Transverse colon (tissue), 4 donors: ENCODE data around the gene RAPGEF1. TPM values are rescaled to one million over a fixed set of nuclear protein-coding genes. Genes with fewer than 3 reads are reported as not detected.

Experiments used
- DNase-seq: peaks from one replicate; pipeline ENCODE4 v3.0.0-alpha.2; 2019
- H3K27ac ChIP-seq, 4 donors: fragments of 200-600 bp; sonication (generic); 2 replicates each; pipeline ENCODE4 v1.5.1; 2016 to 2018; ENCODE audit warnings: inconsistent platforms in 4 of 4
- H3K27me3 ChIP-seq: fragments of 200-600 bp; sonication (generic); 2 replicates; pipeline ENCODE4 v1.5.1; 2017; ENCODE audit warnings: inconsistent platforms
- H3K36me3 ChIP-seq, 4 donors: fragments of 200-600 bp; sonication (generic); 2 replicates each; pipeline ENCODE4 v1.5.1; 2017 to 2019; ENCODE audit warnings: inconsistent platforms in 4 of 4
- H3K4me1 ChIP-seq, 4 donors: fragments of 200-600 bp; sonication (generic); 2 replicates each; pipeline ENCODE4 v1.5.1; 2017 to 2020; ENCODE audit warnings: inconsistent platforms in 4 of 4
- H3K4me3 ChIP-seq, 4 donors: fragments of 200-600 bp; sonication (generic); 1 replicate in 1 of 4; 2 replicates in 3 of 4; pipeline versions ENCODE4 v1.5.1 to v1.6.1; 2017 to 2019; ENCODE audit warnings: inconsistent platforms in 4 of 4
- H3K9me3 ChIP-seq, 2 donors: fragments of 200-600 bp; sonication (generic); 2 replicates each; pipeline ENCODE4 v1.5.1; 2017 to 2019; ENCODE audit warnings: inconsistent platforms in 2 of 2
- EP300 ChIP-seq: sonication (generic); formaldehyde crosslinking; IDR thresholded peaks from one replicate; pipeline ENCODE4 v1.6.1; 2017; ENCODE audit warnings: antibody characterized with exemption, low read depth
- POLR2A ChIP-seq: fragments of 450-650 bp; IDR thresholded peaks from one replicate; pipeline ENCODE4 v1.6.1; 2016; ENCODE audit warnings: antibody characterized with exemption, mild to moderate bottlenecking, moderate library complexity
- POLR2AphosphoS5 ChIP-seq, 3 donors: sonication (generic); formaldehyde crosslinking; IDR thresholded peaks; one replicate each; pipeline ENCODE4 v1.6.1; 2016; ENCODE audit warnings: antibody characterized with exemption in 3 of 3
- WGBS, 2 donors: methylation state at CpG; one replicate each; pipeline ENCODE4 v1.1.5; 2018; ENCODE audit warnings: low coverage in 1 of 2; 5-methylcytosine and 5-hydroxymethylcytosine counted together
- in situ Hi-C, 4 donors: fragments of 200-750 bp; cut with MboI; loops; one replicate each; pipeline versions ENCODE4 v1.15.0 to v1.15.1; 2017; ENCODE audit warnings: low sequenced_read_pairs in 3 of 4, low pct_ligation_motif_present in 1 of 4, low pct_unique_long_range_greater_than_20kb in 1 of 4
- intact Hi-C: fragments of 100-400 bp; cut with DNase I; formaldehyde crosslinking; loops from one replicate; pipeline ENCODE4 v1.15.1; 2023; ENCODE audit warnings: low total_unique reads
- total RNA-seq, 4 donors: library from RNA; depleted of rRNA; stranded (reverse); fragments of >200 nt; gene quantifications; one replicate each; pipeline ENCODE4 v1.1.0, GENCODE V29; 2016
- TF ChIP-seq, protein P1 (sequence below), 5 experiments: fragments of 200-600 bp in 3 of 5; fragments of 450-650 bp in 2 of 5; sonication (generic) in 3 of 5; IDR thresholded peaks; 1 replicate in 2 of 5; 2 replicates in 3 of 5; pipeline ENCODE4 v1.5.1; 2016 to 2017; ENCODE audit warnings: antibody characterized with exemption in 5 of 5, inconsistent platforms in 3 of 5, mild to moderate bottlenecking in 2 of 5, moderate library complexity in 1 of 5

Gene RAPGEF1
- total RNA-seq, 4 donors from 2014 or later = 49.8 to 86.0 (median 55.1) TPM

DNA sequence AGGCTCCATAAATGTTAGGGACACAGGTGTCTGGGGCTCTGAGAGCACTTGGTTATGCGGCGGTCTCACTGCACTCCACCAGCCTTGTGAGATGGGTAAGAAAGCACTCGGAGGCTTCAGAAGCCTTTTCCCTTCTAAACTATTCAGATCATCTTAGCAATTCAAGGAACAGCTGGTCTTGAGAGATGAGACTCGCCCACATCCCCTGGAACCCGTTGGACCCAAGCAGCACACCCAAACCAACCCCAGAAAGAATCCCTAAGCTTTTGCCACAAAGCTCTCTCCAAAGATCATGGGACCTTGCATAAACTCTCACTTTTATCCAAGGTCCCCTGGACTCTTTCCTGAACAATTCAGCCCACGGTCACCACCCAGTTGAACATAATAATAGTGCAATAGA is 90.2 kb downstream of the RAPGEF1 start:
- 93% methylated on average over 6 of the region's 6 CpGs; no CpG with 5 or more reads in 1 of the 2 donors for WGBS, 2 donors
- in situ Hi-C loops = no loop called here

DNA sequence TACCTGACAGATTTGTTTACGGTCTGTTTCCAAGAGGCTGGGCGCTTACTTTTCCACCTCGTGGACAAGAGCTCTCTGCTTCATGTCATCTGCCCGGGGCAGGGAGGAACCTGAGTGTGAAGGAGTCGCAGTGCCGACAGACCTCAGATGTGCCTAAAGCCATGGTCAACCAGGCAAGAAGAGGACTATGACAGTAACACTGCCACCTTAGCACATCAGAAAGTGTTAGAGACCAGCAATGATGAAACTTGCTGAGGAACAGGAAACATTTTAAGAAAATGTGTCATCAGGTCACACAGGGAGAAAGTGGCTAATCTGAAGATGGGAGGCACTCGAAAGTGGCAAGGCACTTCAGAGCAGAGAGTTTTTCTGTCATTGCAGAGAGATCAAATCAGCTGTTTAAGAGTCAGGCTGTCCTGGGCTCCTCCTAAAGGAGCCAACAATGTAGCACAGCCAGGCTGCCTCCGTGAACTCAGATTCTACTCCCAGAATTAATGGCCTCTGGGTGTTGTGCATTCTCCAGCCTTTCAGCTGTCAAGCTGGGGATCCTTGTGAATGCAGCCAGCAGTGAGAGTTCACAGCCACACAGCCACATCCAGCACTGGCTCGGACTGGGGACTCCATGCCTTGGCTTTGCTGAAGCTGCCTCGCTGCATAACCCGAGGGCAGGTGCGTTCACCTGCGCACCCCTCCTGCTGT is 94.6 kb downstream of the RAPGEF1 start:
- intact Hi-C loops (loop anchor here (5.0 kb wide), 1 partner anchor 92 kb away; no protein-coding TSS in a partner anchor), in situ Hi-C loops (no loop called here)
- Histone ChIP-seq H3K27ac (peak overlapping the region in 3 of 4 donors; percentile 19 to 42 (median 42)), H3K27me3 (no peaks in the 10 kb centered on the region), H3K4me1 (peaks cover 15 to 40% (median 32%) of the 10 kb centered on the region in 4 donors), H3K9me3 (no peaks in the 10 kb centered on the region), H3K4me3 (no peak overlapping the region), H3K36me3 (no peaks in the 10 kb centered on the region)
- 62 to 74% methylated on average over 4 to 13 of the region's 13 CpGs for WGBS, 2 donors
- no peak for DNase-seq
- TF ChIP-seq POLR2AphosphoS5 (IDR thresholded peaks at IDR 0.05) = peak in 2 of 3 donors; percentile 19 to 24
- TF ChIP-seq, protein P1, sequence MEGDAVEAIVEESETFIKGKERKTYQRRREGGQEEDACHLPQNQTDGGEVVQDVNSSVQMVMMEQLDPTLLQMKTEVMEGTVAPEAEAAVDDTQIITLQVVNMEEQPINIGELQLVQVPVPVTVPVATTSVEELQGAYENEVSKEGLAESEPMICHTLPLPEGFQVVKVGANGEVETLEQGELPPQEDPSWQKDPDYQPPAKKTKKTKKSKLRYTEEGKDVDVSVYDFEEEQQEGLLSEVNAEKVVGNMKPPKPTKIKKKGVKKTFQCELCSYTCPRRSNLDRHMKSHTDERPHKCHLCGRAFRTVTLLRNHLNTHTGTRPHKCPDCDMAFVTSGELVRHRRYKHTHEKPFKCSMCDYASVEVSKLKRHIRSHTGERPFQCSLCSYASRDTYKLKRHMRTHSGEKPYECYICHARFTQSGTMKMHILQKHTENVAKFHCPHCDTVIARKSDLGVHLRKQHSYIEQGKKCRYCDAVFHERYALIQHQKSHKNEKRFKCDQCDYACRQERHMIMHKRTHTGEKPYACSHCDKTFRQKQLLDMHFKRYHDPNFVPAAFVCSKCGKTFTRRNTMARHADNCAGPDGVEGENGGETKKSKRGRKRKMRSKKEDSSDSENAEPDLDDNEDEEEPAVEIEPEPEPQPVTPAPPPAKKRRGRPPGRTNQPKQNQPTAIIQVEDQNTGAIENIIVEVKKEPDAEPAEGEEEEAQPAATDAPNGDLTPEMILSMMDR (IDR thresholded peaks at IDR 0.05) = no peak

More for the DNA sequence above, 90.2 kb downstream of the RAPGEF1 start:
- Histone ChIP-seq H3K4me1 (peaks cover 0 to 22% (median 11%) of the 10 kb centered on the region in 4 donors), H3K27me3 (no peaks in the 10 kb centered on the region), H3K4me3 (no peak overlapping the region), H3K9me3 (no peaks in the 10 kb centered on the region), H3K27ac (peak overlapping the region in 2 of 4 donors; percentile 12 to 14), H3K36me3 (no peaks in the 10 kb centered on the region)
- DNase-seq = no peak
- intact Hi-C loops = loop anchor here (5.0 kb wide), 1 partner anchor 88 kb away; no protein-coding TSS in a partner anchor
- TF ChIP-seq POLR2A (no peak), POLR2AphosphoS5 (IDR thresholded peaks at IDR 0.05) (no peak), EP300 (no peak)
- TF ChIP-seq, protein P1 (IDR thresholded peaks at IDR 0.05) = no peak

DNA sequence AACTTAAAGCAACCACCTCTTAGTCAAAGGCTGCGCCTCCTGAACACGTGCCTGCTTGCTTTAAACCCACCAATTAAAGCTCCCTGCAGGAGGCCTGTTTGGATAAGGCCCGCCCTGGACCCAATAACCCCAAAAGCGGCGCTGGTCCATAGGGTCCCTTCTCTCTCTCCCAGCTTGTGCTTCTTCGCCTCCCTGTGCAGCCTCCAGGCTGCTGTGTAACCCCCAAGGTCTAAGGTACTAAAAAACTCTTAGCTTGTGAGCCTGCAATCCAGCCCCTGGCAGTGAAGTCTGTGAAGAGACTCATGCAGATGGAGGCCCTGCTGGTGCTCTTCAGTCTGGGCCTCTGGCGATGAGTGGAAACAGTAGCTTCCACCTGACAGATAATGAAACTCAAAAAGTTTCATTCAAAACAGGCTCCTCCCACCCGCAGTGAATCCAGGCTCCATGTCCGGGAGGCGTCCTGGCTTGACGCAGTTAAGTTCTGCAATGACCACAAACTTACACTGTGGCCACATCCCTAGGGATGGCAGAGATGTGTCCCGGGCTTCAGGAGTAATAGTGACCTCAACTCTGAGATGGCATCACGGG is 97.3 kb downstream of the RAPGEF1 start:
- TF ChIP-seq EP300 (no peak), POLR2A (no peak), POLR2AphosphoS5 (IDR thresholded peaks at IDR 0.05) (no peak)
- TF ChIP-seq, protein P1 (IDR thresholded peaks at IDR 0.05) = no peak
- Histone ChIP-seq H3K4me3 (peak overlapping the region in 1 of 4 donors; percentile 11), H3K27ac (peak overlapping the region; percentile 72 to 88 (median 80)), H3K27me3 (no peaks in the 10 kb centered on the region), H3K36me3 (no peaks in the 10 kb centered on the region), H3K4me1 (peaks cover 15 to 43% (median 32%) of the 10 kb centered on the region in 4 donors), H3K9me3 (no peaks in the 10 kb centered on the region)
- no peak for DNase-seq
- intact Hi-C loops (no loop called here), in situ Hi-C loops (no loop called here)
- 67% methylated on average over 13 of the region's 13 CpGs; no CpG with 5 or more reads in 1 of the 2 donors for WGBS, 2 donors

GRCh38 chr9:131641618-131642495 is 98.0 kb downstream of the RAPGEF1 start:
- H3K27ac ChIP-seq = peak overlapping the region; percentile 72 to 88 (median 80)
- in situ Hi-C loops = no loop called here
- DNase-seq = peak; percentile 68
- no peaks in the 10 kb centered on the region for H3K9me3 ChIP-seq
- no peaks in the 10 kb centered on the region for H3K36me3 ChIP-seq
- TF ChIP-seq, protein P1 (IDR thresholded peaks at IDR 0.05) = peak in 2 of 5 experiments; percentile 11 to 17
- no peak for TF ChIP-seq POLR2AphosphoS5 (IDR thresholded peaks at IDR 0.05)
- peaks cover 15 to 43% (median 32%) of the 10 kb centered on the region in 4 donors for H3K4me1 ChIP-seq
- H3K27me3 ChIP-seq = no peaks in the 10 kb centered on the region
- 42 to 56% methylated on average over 10 to 18 of the region's 18 CpGs for WGBS, 2 donors
- H3K4me3 ChIP-seq = peak overlapping the region in 1 of 4 donors; percentile 11
- intact Hi-C loops = no loop called here
